Measurements from ENCODE around the gene CAMK1.

DNA sequence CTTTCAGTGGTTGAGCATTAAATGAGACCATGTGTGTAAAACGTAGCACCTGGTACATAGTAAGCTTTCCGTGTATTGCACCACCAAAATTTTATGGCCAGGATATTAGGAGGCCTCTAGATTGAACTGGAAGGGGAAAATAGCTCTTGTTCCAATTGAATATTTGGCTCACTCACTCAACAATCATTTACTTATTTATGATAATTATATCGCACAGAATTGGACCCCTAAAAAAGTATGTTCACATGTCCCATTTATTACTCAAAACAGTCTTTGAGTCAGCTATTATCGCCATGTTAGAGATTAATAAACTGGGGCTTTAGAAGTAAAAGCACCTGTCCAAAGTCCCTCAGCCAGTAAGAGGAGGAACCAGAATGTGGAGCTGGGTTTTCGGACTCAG is 35.2 kb upstream of the CAMK1 start:
- TF ChIP-seq POLR2A (IDR thresholded peaks at IDR 0.05; ENCODE audit: low read length) (no peak), GATA1 (IDR thresholded peaks at IDR 0.05; ENCODE audit: low read depth, low read length) (no peak)

All from erythroblast (primary cell).